GM21515 (cell line): Measurements from ENCODE around the gene RPA3.
A peak's percentile ranks its signal among the peaks of the same experiment; 100 is the strongest.

Source experiments
- ATAC-seq: cut with Tn5 transposase; IDR thresholded peaks from one replicate; pipeline ENCODE4 v1.9.1; 2021; ENCODE audit not compliant: unreplicated experiment

RPA3 gene

GRCh38 chr7:7736671-7737070, 18.3 kb upstream of the RPA3 start:
- ATAC-seq: no peak

GRCh38 chr7:7732621-7733281, 14.3 kb upstream of the RPA3 start:
- ATAC-seq: no peak

- no peak for ATAC-seq
Observed at GRCh38 chr7:7731732-7732131, 13.3 kb upstream of the RPA3 start.

GRCh38 chr7:7720750-7721621, 2.6 kb upstream of the RPA3 start:
- no peak for ATAC-seq

GRCh38 chr7:7720193-7720592, 1.8 kb upstream of the RPA3 start:
- no peak for ATAC-seq

- ATAC-seq: peak; percentile 94
Observed at GRCh38 chr7:7719236-7719635, 829 bp upstream of the RPA3 start.

GRCh38 chr7:7713730-7714129, 4.7 kb downstream of the RPA3 start:
- no peak for ATAC-seq

- ATAC-seq: no peak
Observed at GRCh38 chr7:7710469-7710868, 7.9 kb downstream of the RPA3 start.

GRCh38 chr7:7709291-7709690, 9.1 kb downstream of the RPA3 start:
- no peak for ATAC-seq

- ATAC-seq: no peak
Observed at GRCh38 chr7:7707806-7708205, 10.6 kb downstream of the RPA3 start.

GRCh38 chr7:7707246-7707645, 11.2 kb downstream of the RPA3 start:
- ATAC-seq: no peak

GRCh38 chr7:7706556-7707172, 11.7 kb downstream of the RPA3 start:
- no peak for ATAC-seq

GRCh38 chr7:7706101-7706511, 12.3 kb downstream of the RPA3 start:
- peak; percentile 58 for ATAC-seq

GRCh38 chr7:7705318-7705717, 13.1 kb downstream of the RPA3 start:
- no peak for ATAC-seq

GRCh38 chr7:7704867-7705266, 13.5 kb downstream of the RPA3 start:
- no peak for ATAC-seq

- no peak for ATAC-seq
Observed at GRCh38 chr7:7703427-7703826, 15.0 kb downstream of the RPA3 start.

GRCh38 chr7:7702826-7703225, 15.6 kb downstream of the RPA3 start:
- ATAC-seq: no peak

- no peak for ATAC-seq
Observed at GRCh38 chr7:7701527-7701926, 16.9 kb downstream of the RPA3 start.

GRCh38 chr7:7699970-7700369, 18.4 kb downstream of the RPA3 start:
- ATAC-seq: no peak

GRCh38 chr7:7699380-7699779, 19.0 kb downstream of the RPA3 start:
- no peak for ATAC-seq

- no peak for ATAC-seq
Observed at GRCh38 chr7:7698930-7699329, 19.5 kb downstream of the RPA3 start.
